Ovary (tissue), 9 donors: ENCODE data around the gene COPS8. TPM values are rescaled to one million over a fixed set of nuclear protein-coding genes. Genes with fewer than 3 reads are reported as not detected.

Experiments used
- DNase-seq, 5 donors: peaks; one replicate each; pipeline ENCODE4 v3.0.0-alpha.2; 2019 to 2020
- H3K27ac ChIP-seq, 2 donors: fragments of 200-600 bp; one replicate each; pipeline versions ENCODE4 v1.5.1 to v1.8.0; 2019 to 2022
- H3K27me3 ChIP-seq: fragments of 200-600 bp; one replicate; pipeline ENCODE4 v1.8.0; 2022
- H3K36me3 ChIP-seq: fragments of 200-600 bp; sonication (generic); one replicate; pipeline ENCODE4 v1.5.1; 2019
- H3K4me1 ChIP-seq: one replicate; pipeline ENCODE4 v1.8.1; 2013; ENCODE audit warnings: mild to moderate bottlenecking, moderate library complexity; ENCODE audit not compliant: insufficient read depth
- H3K4me3 ChIP-seq: fragments of 200-600 bp; sonication (generic); one replicate; pipeline ENCODE4 v1.5.1; 2017
- H3K9me3 ChIP-seq, 2 donors: fragments of 200-600 bp in 1 of 2; sonication (generic) in 1 of 2; one replicate each; pipeline versions ENCODE4 v1.5.1 to v1.8.1; 2013 to 2019; ENCODE audit warnings: mild to moderate bottlenecking in 1 of 2, moderate library complexity in 1 of 2
- EP300 ChIP-seq: sonication (generic); formaldehyde crosslinking; IDR thresholded peaks from one replicate; pipeline ENCODE4 v1.6.1; 2017; ENCODE audit warnings: antibody characterized with exemption
- POLR2A ChIP-seq: fragments of 450-650 bp; IDR thresholded peaks from one replicate; pipeline ENCODE4 v1.6.1; 2017; ENCODE audit warnings: antibody characterized with exemption, mild to moderate bottlenecking, moderate library complexity
- WGBS, 3 donors: extraction: QIAGEN DNeasy Blood & Tissue Kit in 1 of 3; methylation state at CpG; one replicate each; pipeline versions ENCODE4 v1.1.5 to v1.1.7; 2013 to 2017; 5-methylcytosine and 5-hydroxymethylcytosine counted together
- intact Hi-C, 4 donors: fragments of 100-400 bp; cut with DNase I; formaldehyde crosslinking; loops; one replicate each; pipeline versions ENCODE4 v1.11.0 to v1.15.1; 2022 to 2023
- polyA plus RNA-seq, 2 donors: library from polyadenylated mRNA; stranded (reverse); fragments of 200-250 nt in 1 of 2; fragments of 350-450 nt in 1 of 2; fragmentation: Illumina TruSeq in 1 of 2; extraction: RNeasy Lipid Tissue Mini Kit (QIAGEN cat#74804) in 1 of 2; gene quantifications; one replicate each; pipeline ENCODE4 v1.2.3, GENCODE V29; 2013 to 2014
- total RNA-seq, 7 donors: library from RNA; depleted of rRNA in 2 of 7; stranded (reverse); fragments of >200 nt in 2 of 7; fragmentation: NEBNext Ultra II Directional in 3 of 7; extraction: Animal tissue kit (Norgen Biotek cat#: 25700) in 3 of 7; gene quantifications; one replicate each; pipeline versions ENCODE4 v1.1.0 to v1.2.4, GENCODE V29; 2016 to 2023
- TF ChIP-seq, protein P1 (sequence below), 3 donors: fragments of 450-650 bp in 2 of 3; fragments of 200-600 bp in 1 of 3; IDR thresholded peaks; one replicate each; pipeline versions ENCODE4 v1.5.1 to v1.8.0; 2016 to 2022; ENCODE audit warnings: antibody characterized with exemption in 3 of 3, mild to moderate bottlenecking in 1 of 3
- donor health status: DM: no; HTN: no; CAD: no; lungs with moderate emphysema.
- donor health status: DM: no; HTN: no; CAD: no.
- donor health status: Bipolar disorder and iron deficiency.
- donor health status: DM: yes; HTN: yes; CAD: no.
- donor health status: DM: no; HTN: no; CAD: no.
- donor health status: DM: yes; HTN: yes; CAD: no.

COPS8 gene
- total and polyA plus RNA-seq, 9 donors: 43.9 to 116 (median 56.6) TPM

DNA sequence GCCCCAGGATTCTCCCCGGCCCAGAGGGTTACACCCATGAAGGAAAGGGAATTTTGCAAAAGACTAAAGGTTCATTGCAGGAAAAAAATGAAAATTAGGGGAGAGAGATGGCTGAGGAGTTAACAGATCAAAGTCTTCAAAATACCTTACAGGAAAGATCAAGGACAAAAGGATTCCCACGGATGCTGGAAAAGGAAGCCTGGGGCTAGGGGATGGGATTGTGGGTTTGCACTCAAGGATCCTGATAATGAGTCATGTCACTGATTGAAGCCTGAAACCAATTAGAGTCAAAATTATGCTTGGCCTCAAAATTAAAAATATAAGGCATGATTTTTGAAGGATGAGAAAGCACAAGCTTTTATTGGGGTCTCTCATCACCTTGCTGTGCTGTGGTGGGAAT, 32.6 kb upstream of the COPS8 start:
- WGBS, 3 donors: 63 to 67% (median 64%) methylated on average over 2 of the region's 2 CpGs
- H3K27ac ChIP-seq: no peak overlapping the region
- no peak overlapping the region for H3K4me3 ChIP-seq
- no peaks in the 10 kb centered on the region for H3K4me1 ChIP-seq
- no peaks in the 10 kb centered on the region for H3K27me3 ChIP-seq
- TF ChIP-seq, protein P1, sequence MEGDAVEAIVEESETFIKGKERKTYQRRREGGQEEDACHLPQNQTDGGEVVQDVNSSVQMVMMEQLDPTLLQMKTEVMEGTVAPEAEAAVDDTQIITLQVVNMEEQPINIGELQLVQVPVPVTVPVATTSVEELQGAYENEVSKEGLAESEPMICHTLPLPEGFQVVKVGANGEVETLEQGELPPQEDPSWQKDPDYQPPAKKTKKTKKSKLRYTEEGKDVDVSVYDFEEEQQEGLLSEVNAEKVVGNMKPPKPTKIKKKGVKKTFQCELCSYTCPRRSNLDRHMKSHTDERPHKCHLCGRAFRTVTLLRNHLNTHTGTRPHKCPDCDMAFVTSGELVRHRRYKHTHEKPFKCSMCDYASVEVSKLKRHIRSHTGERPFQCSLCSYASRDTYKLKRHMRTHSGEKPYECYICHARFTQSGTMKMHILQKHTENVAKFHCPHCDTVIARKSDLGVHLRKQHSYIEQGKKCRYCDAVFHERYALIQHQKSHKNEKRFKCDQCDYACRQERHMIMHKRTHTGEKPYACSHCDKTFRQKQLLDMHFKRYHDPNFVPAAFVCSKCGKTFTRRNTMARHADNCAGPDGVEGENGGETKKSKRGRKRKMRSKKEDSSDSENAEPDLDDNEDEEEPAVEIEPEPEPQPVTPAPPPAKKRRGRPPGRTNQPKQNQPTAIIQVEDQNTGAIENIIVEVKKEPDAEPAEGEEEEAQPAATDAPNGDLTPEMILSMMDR (IDR thresholded peaks at IDR 0.05): no peak
- no peak for TF ChIP-seq EP300
- no peak for TF ChIP-seq POLR2A
- H3K36me3 ChIP-seq: no peaks in the 10 kb centered on the region
- intact Hi-C loops: no loop called here
- DNase-seq: no peak
- no peaks in the 10 kb centered on the region for H3K9me3 ChIP-seq

DNA sequence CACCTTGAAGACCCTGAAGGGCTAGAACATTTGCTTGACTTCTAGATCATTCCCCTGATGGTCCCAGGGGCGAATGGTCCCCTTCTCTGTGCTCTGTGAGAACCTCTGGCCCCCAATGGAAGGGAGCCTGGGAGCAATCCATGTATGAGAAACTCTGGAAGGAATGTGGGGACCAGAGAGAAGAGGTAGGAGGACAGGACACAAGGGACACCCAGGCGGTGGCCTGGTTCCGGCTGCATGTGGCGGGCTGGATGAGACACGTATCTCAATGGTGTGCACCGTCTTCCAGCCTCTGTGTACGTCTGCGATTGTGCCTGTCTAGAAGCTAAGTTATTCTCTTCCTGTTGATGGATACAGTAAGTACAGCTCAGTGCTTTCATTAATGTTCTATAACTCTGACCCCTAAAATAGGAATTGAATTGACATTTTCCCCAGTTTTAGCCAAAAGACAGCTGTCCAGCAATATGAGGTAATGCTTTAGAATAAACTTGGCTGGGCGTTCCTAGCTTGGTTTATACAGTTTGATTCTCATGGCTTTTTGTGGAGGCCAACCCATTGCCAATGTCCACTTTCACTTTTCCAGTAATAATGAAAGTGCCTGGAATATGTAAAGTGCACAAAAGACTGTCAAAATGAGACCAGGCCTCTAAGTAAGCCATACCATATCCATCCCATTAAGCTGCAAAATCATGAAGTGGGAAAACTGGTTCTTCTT, 30.1 kb upstream of the COPS8 start:
- Histone ChIP-seq H3K27ac (no peak overlapping the region), H3K4me1 (peaks cover 6% of the 10 kb centered on the region), H3K4me3 (no peak overlapping the region), H3K9me3 (no peaks in the 10 kb centered on the region), H3K27me3 (no peaks in the 10 kb centered on the region), H3K36me3 (no peaks in the 10 kb centered on the region)
- TF ChIP-seq, protein P1 (IDR thresholded peaks at IDR 0.05): no peak
- TF ChIP-seq POLR2A (no peak), EP300 (no peak)
- WGBS, 3 donors: 91 to 98% (median 96%) methylated on average over 9 of the region's 9 CpGs
- no peak for DNase-seq
- intact Hi-C loops: no loop called here

DNA sequence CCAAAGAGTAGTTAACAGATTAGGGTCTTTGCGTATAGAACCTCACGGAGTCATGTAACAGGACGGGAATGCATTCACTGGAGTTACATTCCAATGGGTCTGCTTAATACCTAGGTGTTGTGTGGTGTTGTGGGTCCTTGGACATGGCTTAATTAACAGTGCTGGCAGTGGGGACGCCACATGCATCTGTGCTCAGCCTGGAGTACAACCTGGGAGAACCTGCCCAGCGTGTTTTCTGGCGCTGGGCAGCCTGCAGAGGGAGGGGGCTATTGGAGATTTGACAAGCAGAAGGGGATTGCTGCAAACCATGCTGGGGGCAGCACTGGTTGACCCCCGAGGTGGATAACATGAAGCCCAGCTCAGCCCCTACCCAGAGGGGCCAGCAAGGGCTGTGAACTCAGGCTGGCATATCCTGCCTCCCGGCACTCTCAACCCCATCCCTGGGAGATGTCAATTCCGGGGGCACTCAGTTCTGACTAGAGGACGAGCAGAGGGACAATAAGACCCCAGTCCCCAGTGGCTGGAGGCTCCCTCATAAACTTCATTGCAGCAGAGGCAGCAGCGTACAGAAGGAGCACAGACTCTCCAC, 29.3 kb upstream of the COPS8 start:
- peaks cover 6% of the 10 kb centered on the region for H3K4me1 ChIP-seq
- H3K27me3 ChIP-seq: no peaks in the 10 kb centered on the region
- no peaks in the 10 kb centered on the region for H3K36me3 ChIP-seq
- WGBS, 3 donors: 92 to 94% (median 93%) methylated on average over 11 of the region's 11 CpGs
- no peaks in the 10 kb centered on the region for H3K9me3 ChIP-seq
- TF ChIP-seq POLR2A: no peak
- TF ChIP-seq, protein P1 (IDR thresholded peaks at IDR 0.05): no peak
- no peak for TF ChIP-seq EP300
- no peak overlapping the region for H3K27ac ChIP-seq
- no peak for DNase-seq
- no peak overlapping the region for H3K4me3 ChIP-seq
- intact Hi-C loops: no loop called here

DNA sequence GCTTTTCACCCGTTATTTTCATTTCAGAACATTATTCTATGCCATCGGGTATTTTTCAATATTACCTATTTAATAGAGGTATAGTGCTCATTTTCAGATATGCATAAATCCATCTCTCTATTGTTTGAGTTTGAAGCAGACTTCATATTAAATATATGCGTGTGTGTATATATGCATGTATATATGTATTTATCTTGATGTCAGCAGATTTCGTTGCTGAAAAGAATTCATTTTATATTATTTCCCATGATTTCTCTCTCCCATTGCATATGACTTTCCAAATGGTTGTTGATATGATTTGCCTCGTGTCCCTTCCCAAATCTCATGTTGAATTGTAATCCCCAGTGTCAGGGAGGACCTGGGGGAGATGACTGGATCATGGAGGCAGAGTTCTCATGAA, 28.6 kb upstream of the COPS8 start:
- no peak for DNase-seq
- Histone ChIP-seq H3K9me3 (no peaks in the 10 kb centered on the region), H3K27me3 (no peaks in the 10 kb centered on the region), H3K27ac (no peak overlapping the region), H3K4me3 (no peak overlapping the region), H3K4me1 (peaks cover 6% of the 10 kb centered on the region), H3K36me3 (no peaks in the 10 kb centered on the region)
- intact Hi-C loops: no loop called here
- TF ChIP-seq EP300 (no peak), POLR2A (no peak)
- TF ChIP-seq, protein P1 (IDR thresholded peaks at IDR 0.05): no peak
- 93 to 96% (median 95%) methylated on average over 5 of the region's 5 CpGs for WGBS, 3 donors
